IMR-90 (cell line): Measurements from ENCODE around the gene ADAMTS10. TPM values are rescaled to one million over a fixed set of nuclear protein-coding genes. Genes with fewer than 3 reads are reported as not detected.

Source experiments
- ATAC-seq: fragments of 200-7000 bp; cut with Tn5 transposase; 2 replicates; pipeline ENCODE4 v1.9.1; 2020; ENCODE audit warnings: low read depth, mild to moderate bottlenecking, moderate library complexity
- BruUV-seq: library from RNA; stranded (reverse); fragments of 400-500 nt; replicated peaks from 2 replicates; lab custom pipeline; 2021; lab: Mats Ljungman, UMichigan
- CTCF ChIA-PET: fragments of 300-600 bp; formaldehyde crosslinking; extraction: SDS; loops from one replicate; lab custom pipeline; 2021; ENCODE audit warnings: antibody characterized with exemption; lab: Yijun Ruan, JAX
- POLR2A ChIA-PET: fragments of 300-600 bp; sonication (Branson Sonifier 250); formaldehyde crosslinking; loops from one replicate; lab custom pipeline; 2022; ENCODE audit warnings: antibody characterized with exemption; ENCODE audit not compliant: unreplicated experiment; lab: Charles Lee
- DNase-seq: peaks from one replicate; pipeline ENCODE4 v3.0.0; 2013
- H2AFZ ChIP-seq: replicated peaks from 2 replicates; pipeline ENCODE3; 2013; ENCODE audit warnings: low read length, mild to moderate bottlenecking; ENCODE audit not compliant: poor library complexity
- H2AK5ac ChIP-seq: 2 replicates; pipeline ENCODE4 v1.6.1; 2013; ENCODE audit warnings: low read depth, low read length, inconsistent platforms
- H2AK9ac ChIP-seq: replicated peaks from 2 replicates; pipeline ENCODE3; 2013; ENCODE audit warnings: mild to moderate bottlenecking, low read depth, low read length, moderate library complexity; ENCODE audit not compliant: poor library complexity
- H2BK120ac ChIP-seq: 2 replicates; pipeline ENCODE4 v1.6.1; 2013; ENCODE audit warnings: low read depth, low read length, inconsistent platforms
- H2BK15ac ChIP-seq: 3 replicates; pipeline ENCODE4 v1.6.1; 2013; ENCODE audit warnings: low read depth, low read length, inconsistent platforms
- H2BK20ac ChIP-seq: 2 replicates; pipeline ENCODE4 v1.6.1; 2013; ENCODE audit warnings: low read depth, mild to moderate bottlenecking, inconsistent platforms, low read length, moderate library complexity
- H2BK5ac ChIP-seq: 2 replicates; pipeline ENCODE4 v1.6.1; 2013; ENCODE audit warnings: mild to moderate bottlenecking, low read depth, low read length, inconsistent platforms; ENCODE audit not compliant: poor library complexity, severe bottlenecking
- H3K14ac ChIP-seq: replicated peaks from 2 replicates; pipeline ENCODE4 v1.6.1; 2013; ENCODE audit warnings: low read depth, low read length, inconsistent platforms
- H3K18ac ChIP-seq: 2 replicates; pipeline ENCODE4 v1.6.1; 2013; ENCODE audit warnings: low read depth, low read length, control low read depth
- H3K23ac ChIP-seq: 2 replicates; pipeline ENCODE4 v1.6.1; 2013; ENCODE audit warnings: low read depth, low read length, inconsistent platforms
- H3K27ac ChIP-seq: 2 replicates; pipeline ENCODE4 v1.5.1; 2013; ENCODE audit warnings: mild to moderate bottlenecking, control low read depth, low read length; ENCODE audit not compliant: insufficient read depth
- H3K27me3 ChIP-seq: 2 replicates; pipeline ENCODE4 v1.6.1; 2013; ENCODE audit warnings: low read length; ENCODE audit not compliant: control insufficient read depth, insufficient read depth
- H3K36me3 ChIP-seq: 2 replicates; pipeline ENCODE4 v1.6.1; 2013; ENCODE audit warnings: low read length, mixed read lengths; ENCODE audit not compliant: control insufficient read depth, insufficient read depth
- H3K4ac ChIP-seq: 2 replicates; pipeline ENCODE4 v1.6.1; 2013; ENCODE audit warnings: low read depth, low read length, inconsistent platforms
- H3K4me1 ChIP-seq: 2 replicates; pipeline ENCODE4 v1.6.1; 2013; ENCODE audit warnings: low read length, mixed read lengths; ENCODE audit not compliant: control insufficient read depth, insufficient read depth
- H3K4me2 ChIP-seq: 2 replicates; pipeline ENCODE4 v1.6.1; 2013; ENCODE audit warnings: low read depth, mild to moderate bottlenecking, control low read depth, low read length, moderate library complexity
- H3K4me3 ChIP-seq: 2 replicates; pipeline ENCODE4 v1.5.1; 2013; ENCODE audit warnings: low read depth, mild to moderate bottlenecking, control low read depth, low read length, moderate library complexity; ENCODE audit not compliant: insufficient read depth
- H3K56ac ChIP-seq: 2 replicates; pipeline ENCODE4 v1.6.1; 2013; ENCODE audit warnings: low read length, inconsistent platforms; ENCODE audit not compliant: insufficient read depth; ENCODE audit errors: extremely low read depth
- H3K79me1 ChIP-seq, 2 experiments: 2 replicates each; pipeline ENCODE4 v1.6.1; 2013; ENCODE audit warnings: low read length in 2 of 2, inconsistent platforms in 1 of 2, low read depth in 1 of 2
- H3K9ac ChIP-seq: 2 replicates; pipeline ENCODE4 v1.6.1; 2013; ENCODE audit warnings: low read depth, low read length, control low read depth
- H3K9me1 ChIP-seq: 2 replicates; pipeline ENCODE4 v1.6.1; 2013; ENCODE audit warnings: low read length, inconsistent platforms; ENCODE audit not compliant: insufficient read depth
- H3K9me3 ChIP-seq: 2 replicates; pipeline ENCODE4 v1.6.1; 2013; ENCODE audit warnings: low read length; ENCODE audit not compliant: control insufficient read depth, insufficient read depth
- H4K20me1 ChIP-seq: 2 replicates; pipeline ENCODE4 v1.6.1; 2013; ENCODE audit warnings: low read length, inconsistent platforms; ENCODE audit not compliant: insufficient read depth
- H4K5ac ChIP-seq: 2 replicates; pipeline ENCODE4 v1.6.1; 2013; ENCODE audit warnings: mild to moderate bottlenecking, low read depth, low read length, control low read depth
- H4K8ac ChIP-seq, 2 experiments: 2 replicates each; pipeline ENCODE4 v1.6.1; 2013; ENCODE audit warnings: low read depth in 2 of 2, low read length in 2 of 2, control low read depth in 1 of 2, inconsistent platforms in 1 of 2
- H4K91ac ChIP-seq: 2 replicates; pipeline ENCODE4 v1.6.1; 2013; ENCODE audit warnings: low read depth, low read length, inconsistent platforms; ENCODE audit not compliant: insufficient read depth
- BHLHE40 ChIP-seq: fragments of 150-350 bp; IDR thresholded peaks from 2 replicates; pipeline ENCODE4 v1.6.1; 2016; ENCODE audit warnings: mild to moderate bottlenecking, low read depth, low read length
- CEBPB ChIP-seq: IDR thresholded peaks from 2 replicates; pipeline ENCODE4 v1.6.1; 2012; ENCODE audit warnings: low read depth, low read length, improper control_type of control experiment
- CHD1 ChIP-seq: IDR thresholded peaks from 2 replicates; pipeline ENCODE4 v1.6.1; 2012; ENCODE audit warnings: low read depth, low read length, improper control_type of control experiment
- CTCF ChIP-seq: conservative IDR thresholded peaks from 2 replicates; pipeline ENCODE4 v1.5.1; 2012; ENCODE audit warnings: mild to moderate bottlenecking, low read depth, low read length, improper control_type of control experiment
- ELK1 ChIP-seq: fragments of 150-350 bp; IDR thresholded peaks from 2 replicates; pipeline ENCODE4 v1.6.1; 2016; ENCODE audit warnings: low read depth, mild to moderate bottlenecking, low read length, moderate library complexity, borderline replicate concordance
- FOS ChIP-seq: fragments of 150-350 bp; IDR thresholded peaks from 2 replicates; pipeline ENCODE4 v1.6.1; 2016; ENCODE audit warnings: low read depth, low read length
- MAFK ChIP-seq: IDR thresholded peaks from 2 replicates; pipeline ENCODE4 v1.6.1; 2012; ENCODE audit warnings: low read depth, low read length, improper control_type of control experiment
- MAZ ChIP-seq: IDR thresholded peaks from 2 replicates; pipeline ENCODE4 v1.6.1; 2012; ENCODE audit warnings: low read depth, mild to moderate bottlenecking, low read length, improper control_type of control experiment, moderate library complexity, borderline replicate concordance
- MXI1 ChIP-seq: IDR thresholded peaks from 2 replicates; pipeline ENCODE4 v1.6.1; 2012; ENCODE audit warnings: low read depth, mild to moderate bottlenecking, low read length, moderate library complexity, borderline replicate concordance
- NFE2L2 ChIP-seq: fragments of 150-350 bp; IDR thresholded peaks from 2 replicates; pipeline ENCODE4 v1.6.1; 2016; ENCODE audit warnings: low read depth, mild to moderate bottlenecking, low read length
- POLR2A ChIP-seq: IDR thresholded peaks from 2 replicates; pipeline ENCODE4 v1.6.1; 2012; ENCODE audit warnings: mild to moderate bottlenecking, low read depth, low read length
- RAD21 ChIP-seq: IDR thresholded peaks from 2 replicates; pipeline ENCODE4 v1.6.1; 2012; ENCODE audit warnings: low read length, improper control_type of control experiment
- RCOR1 ChIP-seq: IDR thresholded peaks from 2 replicates; pipeline ENCODE4 v1.6.1; 2012; ENCODE audit warnings: mild to moderate bottlenecking, low read length, improper control_type of control experiment; ENCODE audit not compliant: insufficient replicate concordance
- RFX5 ChIP-seq: IDR thresholded peaks from 2 replicates; pipeline ENCODE4 v1.8.0; 2012; ENCODE audit warnings: low read depth, mild to moderate bottlenecking, low read length, moderate library complexity
- SMC3 ChIP-seq: fragments of 150-350 bp; IDR thresholded peaks from 2 replicates; pipeline ENCODE4 v1.6.1; 2016; ENCODE audit warnings: low read depth, mild to moderate bottlenecking, antibody characterized with exemption, low read length, moderate library complexity
- USF2 ChIP-seq: fragments of 150-350 bp; IDR thresholded peaks from 2 replicates; pipeline ENCODE4 v1.6.1; 2017; ENCODE audit warnings: mild to moderate bottlenecking, antibody characterized with exemption, low read length, low read depth
- WGBS, 2 experiments: methylation state at CpG; one replicate each; pipeline versions ENCODE4 v1.1.5 to v1.1.7; 2013; ENCODE audit warnings: missing lambda C conversion rate in 2 of 2; ENCODE audit not compliant: insufficient read length in 1 of 2; ENCODE audit errors: extremely low coverage in 2 of 2; 5-methylcytosine and 5-hydroxymethylcytosine counted together
- dilution Hi-C: fragments of 300-500 bp; cut with HindIII; formaldehyde crosslinking; loops from one replicate; pipeline ENCODE4 v1.14.3; 2018; ENCODE audit warnings: low sequenced_read_pairs; ENCODE audit not compliant: unreplicated experiment
- in situ Hi-C: fragments of 300-500 bp; cut with MboI; formaldehyde crosslinking; loops from 3 replicates; pipeline ENCODE4 v1.14.3; 2019; ENCODE audit warnings: low sequenced_read_pairs, inconsistent platforms, mixed read lengths
- intact Hi-C: fragments of 100-400 bp; cut with micrococcal nuclease; formaldehyde crosslinking; loops from 2 replicates; pipeline ENCODE4 v1.10.0; 2022
- polyA plus RNA-seq, 3 experiments: library from polyadenylated mRNA; depleted of rRNA; stranded (reverse); fragments of >200 nt; gene quantifications; 2 replicates each; pipeline ENCODE4 v1.2.3, GENCODE V29; 2012; ENCODE audit warnings: low replicate concordance in 1 of 3
- total RNA-seq: library from RNA; depleted of rRNA; stranded (reverse); fragments of >200 nt; gene quantifications from 2 replicates; pipeline ENCODE4 v1.2.3, GENCODE V29; 2012

ADAMTS10 gene
- total and polyA plus RNA-seq, 2 of the 4 experiments (the other 2 are of a cell fraction) = 3.4 to 11.5 TPM

- Histone ChIP-seq H3K23ac (no peak overlapping the region), H3K9me1 (0 out of 2 replicates have a peak, but pooled peaks cover 3% of the 10 kb centered on the region), H3K4ac (no peak overlapping the region), H4K8ac (no peak overlapping the region), H3K4me3 (no peak overlapping the region), H3K4me1 (peaks cover 6% of the 10 kb centered on the region), H2AK5ac (no peak overlapping the region), H3K36me3 (no peaks in the 10 kb centered on the region), H3K9ac (no peak overlapping the region), H2AK9ac (no peak overlapping the region), H2BK15ac (no peak overlapping the region), H2BK20ac (no peak overlapping the region), H3K56ac (no peak overlapping the region), H2BK120ac (no peak overlapping the region), H2AFZ (no peak overlapping the region), H3K9me3 (0 out of 2 replicates have a peak, but pooled peaks cover 2% of the 10 kb centered on the region), H4K5ac (no peak overlapping the region), H3K4me2 (no peak overlapping the region), H4K91ac (no peak overlapping the region), H3K18ac (no peak overlapping the region), H3K27ac (no peak overlapping the region), H2BK5ac (no peak overlapping the region), H3K27me3 (peaks cover 10% of the 10 kb centered on the region), H3K79me1 (no peaks in the 10 kb centered on the region), H4K20me1 (no peaks in the 10 kb centered on the region), H3K14ac (no peak overlapping the region)
- ChIA-PET CTCF (interaction anchor here (0.6 to 2.2 kb wide), 8 partner anchors 9 to 723 kb away, joined by 3 to 13 read pairs (median 4); partner anchors contain the start of gene NFILZ), POLR2A (no interaction called here)
- BruUV-seq = no TSS peak
- ATAC-seq = peak; percentile 71
- no CpG with 5 or more reads among the region's 4 CpGs for WGBS, 2 experiments
- TF ChIP-seq NFE2L2 (no peak), ELK1 (no peak), FOS (no peak), CHD1 (no peak), BHLHE40 (no peak), POLR2A (no peak), MAFK (no peak), RCOR1 (no peak), MXI1 (no peak), MAZ (no peak), USF2 (no peak), CTCF (peak; percentile 64), RFX5 (no peak), RAD21 (peak; percentile 61), SMC3 (peak; percentile 60), CEBPB (no peak)
- in situ Hi-C loops (no loop called here), dilution Hi-C loops (no loop called here), intact Hi-C loops (loop anchor here (1.0 to 2.0 kb wide), 2 partner anchors 27 to 61 kb away; no protein-coding TSS in a partner anchor)
- peak; percentile 65 for DNase-seq
Observed at GRCh38 chr19:8641908-8642547, 31.5 kb upstream of the ADAMTS10 start.
